OCI-LY7 (cell line): ENCODE data around the gene SCRN3. TPM values are rescaled to one million over a fixed set of nuclear protein-coding genes. Genes with fewer than 3 reads are reported as not detected.
"Not testable (repeated sequence)": the region's sequence is repeated elsewhere in the genome, so short reads cannot be mapped to it uniquely, and the experiment has no call there.

Experiments
- BruUV-seq: library from RNA; stranded (reverse); fragments of 400-500 nt; replicated peaks from 2 replicates; lab custom pipeline; 2021; lab: Mats Ljungman, UMichigan
- CTCF ChIA-PET: fragments of 300-600 bp; sonication (Branson Sonifier 250); formaldehyde crosslinking; loops from one replicate; lab custom pipeline; 2022; ENCODE audit warnings: antibody characterized with exemption; ENCODE audit not compliant: unreplicated experiment; lab: Charles Lee
- POLR2A ChIA-PET: fragments of 300-600 bp; sonication (Branson Sonifier 250); formaldehyde crosslinking; loops from one replicate; lab custom pipeline; 2022; ENCODE audit warnings: antibody characterized with exemption; lab: Charles Lee
- DNase-seq: peaks from one replicate; pipeline ENCODE4 v3.0.0-alpha.2; 2015; ENCODE audit warnings: low spot score
- H2AFZ ChIP-seq: fragments of 200-600 bp; sonication (generic), shearing (Covaris generic); 2 replicates; pipeline ENCODE4 v1.6.1; 2014; ENCODE audit warnings: mild to moderate bottlenecking, antibody characterized with exemption, low read length, moderate library complexity
- H3K27ac ChIP-seq: fragments of 200-600 bp; sonication (generic); 2 replicates; pipeline ENCODE4 v1.5.1; 2014; ENCODE audit warnings: mixed run types, low read depth, mild to moderate bottlenecking, moderate library complexity, low read length, inconsistent platforms; ENCODE audit not compliant: poor library complexity, severe bottlenecking
- H3K36me3 ChIP-seq: fragments of 200-600 bp; sonication (generic); 2 replicates; pipeline ENCODE4 v1.6.1; 2014; ENCODE audit warnings: mild to moderate bottlenecking, antibody characterized with exemption, low read length, moderate library complexity, mixed read lengths; ENCODE audit not compliant: insufficient read depth
- H3K4me1 ChIP-seq: fragments of 200-600 bp; sonication (generic); 2 replicates; pipeline ENCODE4 v1.5.1; 2014; ENCODE audit warnings: mild to moderate bottlenecking, low read length; ENCODE audit not compliant: insufficient read depth, poor library complexity, severe bottlenecking
- H3K4me2 ChIP-seq: fragments of 200-600 bp; sonication (generic); 2 replicates; pipeline ENCODE4 v1.6.1; 2014; ENCODE audit warnings: mild to moderate bottlenecking, low read length
- H3K4me3 ChIP-seq: fragments of 200-600 bp; sonication (generic); 2 replicates; pipeline ENCODE4 v1.5.1; 2014; ENCODE audit warnings: mild to moderate bottlenecking, low read depth, low read length; ENCODE audit not compliant: poor library complexity, severe bottlenecking
- H3K79me2 ChIP-seq: fragments of 200-600 bp; sonication (generic); 2 replicates; pipeline ENCODE4 v1.6.1; 2016; ENCODE audit warnings: low read depth, mild to moderate bottlenecking, low read length, moderate library complexity, mixed read lengths; ENCODE audit not compliant: insufficient read depth
- H3K9me2 ChIP-seq: fragments of 200-600 bp; sonication (generic); 2 replicates; pipeline ENCODE4 v1.6.1; 2016; ENCODE audit warnings: mild to moderate bottlenecking, low read length, mixed read lengths; ENCODE audit not compliant: insufficient read depth
- H3K9me3 ChIP-seq: fragments of 200-600 bp; sonication (generic); 2 replicates; pipeline ENCODE4 v1.6.1; 2014; ENCODE audit warnings: mild to moderate bottlenecking, mixed run types, low read length, mixed read lengths
- H4K20me1 ChIP-seq: fragments of 200-600 bp; sonication (generic); 2 replicates; pipeline ENCODE4 v1.6.1; 2014; ENCODE audit warnings: mild to moderate bottlenecking, antibody characterized with exemption, low read length, moderate library complexity, mixed read lengths; ENCODE audit not compliant: insufficient read depth
- EZH2phosphoT487 ChIP-seq: fragments of 200-600 bp; sonication (generic); IDR thresholded peaks from 2 replicates; pipeline ENCODE4 v1.6.1; 2018; ENCODE audit warnings: low read depth, borderline replicate concordance, mild to moderate bottlenecking, mixed run types, antibody characterized with exemption, low read length, moderate library complexity, mixed read lengths
- intact Hi-C: fragments of 100-400 bp; cut with micrococcal nuclease; formaldehyde crosslinking; loops from one replicate; pipeline ENCODE4 v1.10.0; 2022; ENCODE audit not compliant: unreplicated experiment
- total RNA-seq, 2 experiments: library from RNA; depleted of rRNA in 1 of 2; stranded (reverse); fragments of >200 nt in 1 of 2; shearing (Covaris generic) in 1 of 2; gene quantifications; 2 replicates each; pipeline ENCODE4 v1.2.3, GENCODE V29; 2014 to 2022
- TF ChIP-seq, protein P1 (sequence below): fragments of 200-600 bp; sonication (generic); conservative IDR thresholded peaks from 2 replicates; pipeline ENCODE4 v1.5.1; 2014; ENCODE audit warnings: mild to moderate bottlenecking, antibody characterized with exemption, low read length, moderate library complexity, mixed read lengths

SCRN3 gene
- total RNA-seq, 2 experiments from 2014 or later, result 6.1 to 10.6 TPM

GRCh38 chr2:174399171-174399570 is 3.6 kb downstream of the SCRN3 start:
- CTCF ChIA-PET, result no interaction called here
- H4K20me1 ChIP-seq, result no peaks in the 10 kb centered on the region

DNA sequence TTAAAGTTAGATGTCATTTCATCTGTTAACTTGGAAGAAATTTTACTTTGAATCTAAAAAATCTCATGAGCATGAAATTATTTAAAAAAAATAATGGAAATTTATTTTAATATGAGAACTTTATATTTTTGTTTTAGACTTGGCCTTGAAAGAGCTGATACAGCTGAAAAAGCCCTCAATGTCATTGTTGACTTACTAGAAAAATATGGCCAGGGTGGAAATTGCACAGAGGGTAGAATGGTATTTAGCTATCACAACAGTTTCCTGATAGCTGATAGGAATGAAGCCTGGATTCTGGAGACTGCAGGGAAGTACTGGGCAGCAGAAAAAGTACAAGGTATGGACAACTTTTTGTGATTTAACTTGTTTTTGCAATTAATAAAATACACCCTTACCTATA is 5.3 kb downstream of the SCRN3 start:
- POLR2A ChIA-PET, result no interaction called here
- Histone ChIP-seq H3K27ac (no peak overlapping the region), H4K20me1 (no peaks in the 10 kb centered on the region), H3K9me3 (no peaks in the 10 kb centered on the region), H3K9me2 (no peaks in the 10 kb centered on the region), H3K4me2 (no peak overlapping the region), H3K4me3 (no peak overlapping the region), H3K36me3 (no peaks in the 10 kb centered on the region), H3K4me1 (peaks cover 2% of the 10 kb centered on the region), H2AFZ (no peak overlapping the region), H3K79me2 (no peaks in the 10 kb centered on the region)
- DNase-seq, result no peak
- CTCF ChIA-PET, result no interaction called here
- intact Hi-C loops, result no loop called here
- TF ChIP-seq, protein P1, sequence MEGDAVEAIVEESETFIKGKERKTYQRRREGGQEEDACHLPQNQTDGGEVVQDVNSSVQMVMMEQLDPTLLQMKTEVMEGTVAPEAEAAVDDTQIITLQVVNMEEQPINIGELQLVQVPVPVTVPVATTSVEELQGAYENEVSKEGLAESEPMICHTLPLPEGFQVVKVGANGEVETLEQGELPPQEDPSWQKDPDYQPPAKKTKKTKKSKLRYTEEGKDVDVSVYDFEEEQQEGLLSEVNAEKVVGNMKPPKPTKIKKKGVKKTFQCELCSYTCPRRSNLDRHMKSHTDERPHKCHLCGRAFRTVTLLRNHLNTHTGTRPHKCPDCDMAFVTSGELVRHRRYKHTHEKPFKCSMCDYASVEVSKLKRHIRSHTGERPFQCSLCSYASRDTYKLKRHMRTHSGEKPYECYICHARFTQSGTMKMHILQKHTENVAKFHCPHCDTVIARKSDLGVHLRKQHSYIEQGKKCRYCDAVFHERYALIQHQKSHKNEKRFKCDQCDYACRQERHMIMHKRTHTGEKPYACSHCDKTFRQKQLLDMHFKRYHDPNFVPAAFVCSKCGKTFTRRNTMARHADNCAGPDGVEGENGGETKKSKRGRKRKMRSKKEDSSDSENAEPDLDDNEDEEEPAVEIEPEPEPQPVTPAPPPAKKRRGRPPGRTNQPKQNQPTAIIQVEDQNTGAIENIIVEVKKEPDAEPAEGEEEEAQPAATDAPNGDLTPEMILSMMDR, result no peak
- BruUV-seq, result no TSS peak

More at GRCh38 chr2:174399171-174399570, 3.6 kb downstream of the SCRN3 start:
- POLR2A ChIA-PET, result interaction anchor here (0.6 kb wide), 1 partner anchor 182 kb away, joined by 4 read pairs; no protein-coding TSS in a partner anchor
- no peak overlapping the region for H2AFZ ChIP-seq
- H3K9me3 ChIP-seq, result no peaks in the 10 kb centered on the region
- no peak overlapping the region for H3K4me3 ChIP-seq
- no peaks in the 10 kb centered on the region for H3K9me2 ChIP-seq
- peaks cover 10% of the 10 kb centered on the region for H3K4me1 ChIP-seq
- no peaks in the 10 kb centered on the region for H3K36me3 ChIP-seq
- no peak overlapping the region for H3K4me2 ChIP-seq
- TF ChIP-seq EZH2phosphoT487, result no peak
- TF ChIP-seq, protein P1, result no peak
- BruUV-seq, result no TSS peak
- intact Hi-C loops, result no loop called here
- no peak for DNase-seq
- no peak overlapping the region for H3K27ac ChIP-seq
- H3K79me2 ChIP-seq, result peaks cover 12% of the 10 kb centered on the region

DNA sequence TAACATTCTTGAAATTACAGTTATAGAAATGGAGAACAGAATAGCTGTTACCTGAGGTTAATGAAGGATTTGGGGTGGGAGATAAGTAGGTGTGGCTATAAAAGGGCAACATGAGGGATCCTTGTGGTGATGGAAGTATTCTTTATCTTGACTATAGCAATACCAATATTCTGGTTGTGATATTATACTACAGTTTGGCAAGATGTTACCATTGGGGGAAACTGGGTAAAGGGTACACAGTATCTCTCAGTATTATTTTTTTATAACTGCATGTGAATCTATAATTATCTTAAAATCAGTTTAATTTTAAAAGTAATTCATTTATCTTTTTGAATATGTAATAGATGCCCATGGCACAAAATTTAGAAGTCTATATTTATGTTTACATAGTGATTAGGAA is 8.1 kb downstream of the SCRN3 start:
- intact Hi-C loops, result no loop called here
- Histone ChIP-seq H3K4me2 (no peak overlapping the region), H3K79me2 (no peaks in the 10 kb centered on the region), H3K9me2 (no peaks in the 10 kb centered on the region), H3K27ac (no peak overlapping the region), H3K36me3 (no peaks in the 10 kb centered on the region), H2AFZ (no peak overlapping the region), H3K4me3 (no peak overlapping the region), H3K9me3 (no peaks in the 10 kb centered on the region), H3K4me1 (no peaks in the 10 kb centered on the region), H4K20me1 (no peaks in the 10 kb centered on the region)
- BruUV-seq, result no TSS peak
- TF ChIP-seq, protein P1, result no peak
- no peak for TF ChIP-seq EZH2phosphoT487
- POLR2A ChIA-PET, result interaction anchor here (0.7 kb wide), 1 partner anchor 234 kb away, joined by 3 read pairs; no protein-coding TSS in a partner anchor
- CTCF ChIA-PET, result no interaction called here
- no peak for DNase-seq

- BruUV-seq, POLR2A ChIA-PET: not testable (repeated sequence)
These were observed 14.5 kb downstream of the SCRN3 start for GRCh38 chr2:174410039-174410438.

More at GRCh38 chr2:174410039-174410438, 14.5 kb downstream of the SCRN3 start:
- H4K20me1 ChIP-seq, H2AFZ ChIP-seq, H3K9me2 ChIP-seq, DNase-seq, H3K4me3 ChIP-seq, H3K4me1 ChIP-seq, H3K36me3 ChIP-seq, H3K79me2 ChIP-seq, H3K27ac ChIP-seq, H3K9me3 ChIP-seq, CTCF ChIA-PET, intact Hi-C loops, H3K4me2 ChIP-seq: not testable (repeated sequence)
